Keratinocyte (primary cell): ENCODE results near the gene THEM4. TPM values are rescaled to one million over a fixed set of nuclear protein-coding genes. Genes with fewer than 3 reads are reported as not detected.

Source experiments
- DNase-seq: peaks from one replicate; pipeline ENCODE4 v3.0.0-alpha.2; 2011; ENCODE audit warnings: low read depth, missing footprints, low spot score
- FAIRE-seq: peaks from 2 replicates; lab custom pipeline; 2011; peaks lifted over from hg19 to GRCh38; lab: Jason Lieb, UNC
- H2AFZ ChIP-seq: 2 replicates; pipeline ENCODE4 v1.6.0; 2012; ENCODE audit warnings: low read length, control low read depth, inconsistent platforms; ENCODE audit not compliant: control insufficient read depth
- H3K27ac ChIP-seq: 2 replicates; pipeline ENCODE4 v1.5.1; 2011; ENCODE audit warnings: low read length; ENCODE audit not compliant: control insufficient read depth, insufficient read depth
- H3K27me3 ChIP-seq: 3 replicates; pipeline ENCODE4 v1.6.0; 2011; ENCODE audit warnings: low read length; ENCODE audit not compliant: control insufficient read depth, insufficient read depth; ENCODE audit errors: extremely low read depth
- H3K36me3 ChIP-seq, 2 experiments: 2 replicates in 1 of 2; 3 replicates in 1 of 2; pipeline ENCODE4 v1.5.1; 2011; ENCODE audit warnings: low read length in 2 of 2, mild to moderate bottlenecking in 1 of 2; ENCODE audit not compliant: control insufficient read depth in 2 of 2, insufficient read depth in 2 of 2; ENCODE audit errors: extremely low read depth in 1 of 2
- H3K4me1 ChIP-seq: 3 replicates; pipeline ENCODE4 v1.5.1; 2011; ENCODE audit warnings: low read length; ENCODE audit not compliant: control insufficient read depth, insufficient read depth; ENCODE audit errors: extremely low read depth
- H3K4me2 ChIP-seq: 3 replicates; pipeline ENCODE4 v1.6.0; 2011; ENCODE audit warnings: low read depth, low read length; ENCODE audit not compliant: control insufficient read depth, insufficient read depth; ENCODE audit errors: extremely low read depth
- H3K4me3 ChIP-seq, 3 experiments: fragments of 200-600 bp in 1 of 3; sonication (generic) in 1 of 3; 2 replicates in 2 of 3; 3 replicates in 1 of 3; pipeline ENCODE4 v1.5.1; 2011 to 2016; ENCODE audit warnings: low read length in 3 of 3, mild to moderate bottlenecking in 3 of 3, control low read depth in 2 of 3, inconsistent platforms in 1 of 3, low read depth in 1 of 3, mixed read lengths in 1 of 3, mixed run types in 1 of 3, moderate library complexity in 1 of 3; ENCODE audit not compliant: control insufficient read depth in 2 of 3, insufficient read depth in 2 of 3; ENCODE audit errors: extremely low read depth in 1 of 3
- H3K79me2 ChIP-seq: 2 replicates; pipeline ENCODE4 v1.6.0; 2012; ENCODE audit warnings: low read length; ENCODE audit not compliant: control insufficient read depth, insufficient read depth
- H3K9ac ChIP-seq: 3 replicates; pipeline ENCODE4 v1.6.0; 2011; ENCODE audit warnings: low read length; ENCODE audit not compliant: control insufficient read depth, insufficient read depth; ENCODE audit errors: extremely low read depth
- H3K9me1 ChIP-seq: 3 replicates; pipeline ENCODE4 v1.6.0; 2011; ENCODE audit warnings: low read length; ENCODE audit not compliant: control insufficient read depth, insufficient read depth; ENCODE audit errors: extremely low read depth
- H3K9me3 ChIP-seq: 2 replicates; pipeline ENCODE4 v1.5.1; 2012; ENCODE audit warnings: low read depth, low read length; ENCODE audit not compliant: control insufficient read depth
- H4K20me1 ChIP-seq: 3 replicates; pipeline ENCODE4 v1.6.0; 2011; ENCODE audit warnings: low read length; ENCODE audit not compliant: control insufficient read depth, insufficient read depth; ENCODE audit errors: extremely low read depth
- CTCF ChIP-seq, 3 experiments: IDR thresholded peaks in 1 of 3; conservative IDR thresholded peaks in 1 of 3; optimal IDR thresholded peaks in 1 of 3; 2 replicates in 2 of 3; 3 replicates in 1 of 3; pipeline versions ENCODE3 to v1.5.1; 2011; ENCODE audit warnings: low read length in 3 of 3, mild to moderate bottlenecking in 3 of 3, moderate library complexity in 2 of 3, control low read depth in 1 of 3, inconsistent platforms in 1 of 3; ENCODE audit not compliant: insufficient read depth in 2 of 3; ENCODE audit errors: extremely low read depth in 1 of 3
- EZH2 ChIP-seq: IDR thresholded peaks from one replicate; pipeline ENCODE4 v1.6.1; 2012; ENCODE audit warnings: inconsistent platforms, mild to moderate bottlenecking, low read length, moderate library complexity
- dilution Hi-C: fragments of 300-500 bp; cut with MboI; formaldehyde crosslinking; loops from one replicate; pipeline ENCODE4 v1.7.0; 2020; ENCODE audit warnings: low sequenced_read_pairs; ENCODE audit not compliant: extremely low pct_ligation_motif_present
- polyA plus RNA-seq, 5 experiments: library from polyadenylated mRNA; depleted of rRNA in 3 of 5; stranded (reverse) in 3 of 5; stranded (forward) in 1 of 5; unstranded in 1 of 5; fragments of >200 nt; gene quantifications; 1 replicate in 1 of 5; 2 replicates in 3 of 5; 3 replicates in 1 of 5; pipeline versions ENCODE4 v1.2.1 to v1.2.3, GENCODE V29; 2011 to 2012; ENCODE audit warnings: missing spikeins in 2 of 5, low read depth in 1 of 5, low replicate concordance in 1 of 5

THEM4 gene
- polyA plus RNA-seq, 1 donor (not counting 4 experiments of a cell fraction or from before 2014, with no cell fraction given) = 23.3 TPM

DNA sequence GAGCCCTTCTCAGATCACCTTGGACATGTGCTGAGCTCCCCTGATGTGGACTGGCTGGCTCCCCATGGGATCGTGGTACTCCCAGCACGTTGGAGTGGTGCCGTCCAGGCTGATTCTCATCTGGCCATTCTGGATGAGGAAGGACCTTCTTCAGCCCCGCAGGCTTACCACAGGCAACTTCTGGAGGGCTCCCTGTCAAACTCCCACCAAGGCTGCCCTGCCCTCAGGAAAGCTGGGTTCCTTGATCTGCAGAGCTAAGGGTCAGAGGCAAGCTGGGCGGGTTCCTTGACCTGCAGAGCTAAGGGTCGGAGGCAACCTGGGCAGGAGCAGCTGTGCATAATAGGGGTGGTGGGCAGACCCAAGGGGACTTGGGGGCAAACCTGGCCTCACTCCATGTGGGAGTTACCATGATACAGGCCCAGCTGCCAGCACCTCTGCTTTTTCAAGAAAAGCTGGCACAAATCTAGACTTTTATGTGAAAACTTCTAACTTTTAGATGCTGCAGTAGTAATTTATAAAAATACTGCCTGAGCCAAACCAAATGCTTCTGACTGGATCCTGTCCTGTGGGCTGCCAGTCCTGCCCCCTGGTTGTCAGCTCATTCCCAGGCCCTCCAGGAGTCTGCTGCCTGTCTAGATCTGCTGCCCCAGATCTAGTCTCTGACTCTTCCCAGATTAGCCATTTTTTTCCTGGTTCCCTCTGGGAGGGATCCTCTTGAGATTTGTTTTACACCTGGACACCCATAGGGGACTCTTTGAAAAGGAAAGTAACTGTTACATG, 50.2 kb downstream of the THEM4 start:
- H3K9me1 ChIP-seq = no peaks in the 10 kb centered on the region
- H3K9me3 ChIP-seq = no peaks in the 10 kb centered on the region
- FAIRE-seq (no peak), DNase-seq (no peak)
- H2AFZ ChIP-seq = peak overlapping the region; percentile 58
- H3K27me3 ChIP-seq = no peaks in the 10 kb centered on the region
- H3K36me3 ChIP-seq = no peaks in the 10 kb centered on the region
- H3K4me2 ChIP-seq = no peak overlapping the region
- no peaks in the 10 kb centered on the region for H4K20me1 ChIP-seq
- H3K4me3 ChIP-seq = no peak overlapping the region
- H3K79me2 ChIP-seq = no peaks in the 10 kb centered on the region
- dilution Hi-C loops = no loop called here
- no peak overlapping the region for H3K9ac ChIP-seq
- peaks cover 33% of the 10 kb centered on the region for H3K4me1 ChIP-seq
- TF ChIP-seq CTCF (optimal IDR thresholded peaks at IDR 0.05 in 1 of 3, IDR thresholded peaks at IDR 0.05 in 1 of 3, conservative IDR thresholded peaks at IDR 0.05 in 1 of 3; ENCODE audit: extremely low read depth in 1 of 3, insufficient read depth in 2 of 3, low read length in 3 of 3) (no peak), EZH2 (no peak)
- peak overlapping the region; percentile 17 for H3K27ac ChIP-seq

DNA sequence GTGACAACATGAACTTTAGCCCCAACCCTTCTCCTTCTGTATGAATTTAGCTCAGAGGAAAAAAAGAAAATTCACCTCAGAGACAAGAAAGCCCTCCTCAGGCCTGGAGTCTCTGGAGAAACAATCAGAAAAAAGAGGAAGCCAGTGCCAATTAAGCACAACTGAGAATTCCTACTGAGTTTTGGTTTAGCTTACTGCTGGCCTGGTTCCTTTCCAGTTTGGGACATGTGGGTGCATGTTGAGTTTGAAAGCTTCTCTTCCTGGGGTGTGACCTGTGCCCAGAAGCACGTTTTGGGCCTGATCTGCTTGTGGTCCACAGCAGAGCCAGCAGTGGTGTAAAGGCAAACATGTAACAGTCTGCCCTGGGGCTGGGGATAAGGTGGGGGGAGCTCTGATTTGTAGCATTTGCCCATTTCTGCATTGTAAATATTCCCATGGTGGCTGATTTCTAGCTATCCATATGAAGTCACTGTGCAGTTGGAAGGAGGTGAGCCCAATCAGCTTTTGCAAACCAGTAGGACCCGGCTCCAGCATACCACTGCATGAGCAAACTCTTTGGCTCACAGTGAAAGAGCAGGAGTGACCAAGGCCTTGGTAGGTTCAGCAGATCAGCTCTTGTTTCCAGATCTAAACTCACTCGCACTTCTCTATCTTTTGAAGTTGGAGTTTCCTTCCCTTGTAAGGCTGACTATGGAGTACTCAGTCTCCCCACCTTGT, 51.1 kb downstream of the THEM4 start:
- H3K4me2 ChIP-seq = peak overlapping the region; percentile 15
- no peaks in the 10 kb centered on the region for H3K79me2 ChIP-seq
- H4K20me1 ChIP-seq = no peaks in the 10 kb centered on the region
- TF ChIP-seq CTCF (optimal IDR thresholded peaks at IDR 0.05 in 1 of 3, IDR thresholded peaks at IDR 0.05 in 1 of 3, conservative IDR thresholded peaks at IDR 0.05 in 1 of 3; ENCODE audit: extremely low read depth in 1 of 3, insufficient read depth in 2 of 3, low read length in 3 of 3) = no peak
- no peak for TF ChIP-seq EZH2
- H3K9ac ChIP-seq = no peak overlapping the region
- H3K9me1 ChIP-seq = no peaks in the 10 kb centered on the region
- H2AFZ ChIP-seq = peak overlapping the region; percentile 20
- no peaks in the 10 kb centered on the region for H3K36me3 ChIP-seq
- dilution Hi-C loops = no loop called here
- DNase-seq (no peak), FAIRE-seq (peak; percentile 90)
- peaks cover 33% of the 10 kb centered on the region for H3K4me1 ChIP-seq
- H3K4me3 ChIP-seq = no peak overlapping the region
- no peaks in the 10 kb centered on the region for H3K27me3 ChIP-seq
- peak overlapping the region; percentile 17 for H3K27ac ChIP-seq
- H3K9me3 ChIP-seq = no peaks in the 10 kb centered on the region
